ENCODE data around the gene ODF4. TPM values are rescaled to one million over a fixed set of nuclear protein-coding genes. Genes with fewer than 3 reads are reported as not detected.

ODF4 gene
- total RNA-seq, 1 donor from 2014 or later: not detected

GRCh38 chr17:8312726-8313600 lies 26.7 kb upstream of the ODF4 start:
- H3K4me1 ChIP-seq: no peaks in the 10 kb centered on the region
- no peaks in the 10 kb centered on the region for H3K36me3 ChIP-seq
- H3K27ac ChIP-seq: no peak overlapping the region
- no peaks in the 10 kb centered on the region for H3K9me3 ChIP-seq
- no peak overlapping the region for H3K4me3 ChIP-seq
- intact Hi-C loops (cut with DNase I): no loop called here
- TF ChIP-seq, protein P1, sequence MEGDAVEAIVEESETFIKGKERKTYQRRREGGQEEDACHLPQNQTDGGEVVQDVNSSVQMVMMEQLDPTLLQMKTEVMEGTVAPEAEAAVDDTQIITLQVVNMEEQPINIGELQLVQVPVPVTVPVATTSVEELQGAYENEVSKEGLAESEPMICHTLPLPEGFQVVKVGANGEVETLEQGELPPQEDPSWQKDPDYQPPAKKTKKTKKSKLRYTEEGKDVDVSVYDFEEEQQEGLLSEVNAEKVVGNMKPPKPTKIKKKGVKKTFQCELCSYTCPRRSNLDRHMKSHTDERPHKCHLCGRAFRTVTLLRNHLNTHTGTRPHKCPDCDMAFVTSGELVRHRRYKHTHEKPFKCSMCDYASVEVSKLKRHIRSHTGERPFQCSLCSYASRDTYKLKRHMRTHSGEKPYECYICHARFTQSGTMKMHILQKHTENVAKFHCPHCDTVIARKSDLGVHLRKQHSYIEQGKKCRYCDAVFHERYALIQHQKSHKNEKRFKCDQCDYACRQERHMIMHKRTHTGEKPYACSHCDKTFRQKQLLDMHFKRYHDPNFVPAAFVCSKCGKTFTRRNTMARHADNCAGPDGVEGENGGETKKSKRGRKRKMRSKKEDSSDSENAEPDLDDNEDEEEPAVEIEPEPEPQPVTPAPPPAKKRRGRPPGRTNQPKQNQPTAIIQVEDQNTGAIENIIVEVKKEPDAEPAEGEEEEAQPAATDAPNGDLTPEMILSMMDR (IDR thresholded peaks at IDR 0.05): no peak
- H3K27me3 ChIP-seq: no peaks in the 10 kb centered on the region
- no peak for DNase-seq (ENCODE audit: low spot score in 2 of 2)

DNA sequence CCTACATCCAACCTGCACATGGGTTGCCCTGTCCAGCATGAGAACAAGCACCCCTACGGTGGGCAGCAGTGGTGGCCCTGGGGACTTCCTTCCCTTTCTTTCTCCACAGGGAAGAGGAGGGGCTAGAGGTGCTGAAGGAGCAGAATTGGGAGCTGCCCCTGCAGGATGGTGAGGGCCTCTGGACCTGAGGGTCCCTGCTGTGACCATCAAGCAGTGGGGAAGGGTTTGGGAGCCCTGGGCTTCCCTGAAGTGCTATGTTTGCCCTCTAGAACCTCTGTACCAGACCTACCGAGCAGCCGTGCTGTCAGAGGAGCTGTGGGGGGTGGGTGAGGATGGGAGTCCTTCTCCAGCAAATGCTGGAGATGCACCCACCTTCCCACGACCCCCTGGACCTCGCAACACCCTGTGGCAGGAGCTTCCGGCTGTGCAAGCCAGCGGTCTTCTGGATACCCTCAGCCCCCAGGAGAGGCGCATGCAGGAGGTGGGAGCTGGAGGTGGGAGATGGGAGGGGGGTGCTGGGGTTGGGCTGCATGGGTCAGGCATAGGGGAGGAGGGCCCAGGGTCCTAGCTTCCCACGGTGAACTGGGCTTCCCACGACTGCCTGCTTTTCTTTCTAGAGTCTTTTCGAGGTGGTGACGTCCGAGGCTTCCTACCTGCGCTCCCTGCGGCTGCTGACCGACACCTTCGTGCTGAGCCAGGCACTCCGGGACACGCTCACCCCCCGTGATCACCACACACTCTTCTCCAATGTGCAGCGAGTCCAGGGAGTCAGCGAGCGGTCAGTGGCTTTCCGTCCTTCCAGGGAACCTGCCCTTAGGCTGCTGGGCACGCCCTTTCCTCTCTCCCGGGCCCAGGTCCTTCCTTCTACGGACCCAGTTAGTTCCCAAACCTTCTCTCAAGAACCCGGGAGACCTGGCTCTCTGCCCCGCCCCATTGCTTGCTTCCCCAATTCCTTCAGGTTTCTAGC lies 24.6 kb upstream of the ODF4 start:
- Histone ChIP-seq H3K9me3 (no peaks in the 10 kb centered on the region), H3K4me3 (no peak overlapping the region), H3K36me3 (no peaks in the 10 kb centered on the region), H3K4me1 (no peaks in the 10 kb centered on the region), H3K27me3 (no peaks in the 10 kb centered on the region), H3K27ac (no peak overlapping the region)
- TF ChIP-seq, protein P1 (IDR thresholded peaks at IDR 0.05): no peak
- no peak for DNase-seq (ENCODE audit: low spot score in 2 of 2)
- intact Hi-C loops (cut with DNase I): no loop called here

- no peak for DNase-seq (ENCODE audit: low spot score in 2 of 2)
- TF ChIP-seq, protein P1 (IDR thresholded peaks at IDR 0.05): no peak
- H3K4me1 ChIP-seq: no peaks in the 10 kb centered on the region
- intact Hi-C loops (cut with DNase I): no loop called here
- H3K27ac ChIP-seq: no peak overlapping the region
- H3K36me3 ChIP-seq: no peaks in the 10 kb centered on the region
- no peaks in the 10 kb centered on the region for H3K9me3 ChIP-seq
- no peak overlapping the region for H3K4me3 ChIP-seq
- no peaks in the 10 kb centered on the region for H3K27me3 ChIP-seq
Measured at GRCh38 chr17:8315764-8316217, 23.8 kb upstream of the ODF4 start.

DNA sequence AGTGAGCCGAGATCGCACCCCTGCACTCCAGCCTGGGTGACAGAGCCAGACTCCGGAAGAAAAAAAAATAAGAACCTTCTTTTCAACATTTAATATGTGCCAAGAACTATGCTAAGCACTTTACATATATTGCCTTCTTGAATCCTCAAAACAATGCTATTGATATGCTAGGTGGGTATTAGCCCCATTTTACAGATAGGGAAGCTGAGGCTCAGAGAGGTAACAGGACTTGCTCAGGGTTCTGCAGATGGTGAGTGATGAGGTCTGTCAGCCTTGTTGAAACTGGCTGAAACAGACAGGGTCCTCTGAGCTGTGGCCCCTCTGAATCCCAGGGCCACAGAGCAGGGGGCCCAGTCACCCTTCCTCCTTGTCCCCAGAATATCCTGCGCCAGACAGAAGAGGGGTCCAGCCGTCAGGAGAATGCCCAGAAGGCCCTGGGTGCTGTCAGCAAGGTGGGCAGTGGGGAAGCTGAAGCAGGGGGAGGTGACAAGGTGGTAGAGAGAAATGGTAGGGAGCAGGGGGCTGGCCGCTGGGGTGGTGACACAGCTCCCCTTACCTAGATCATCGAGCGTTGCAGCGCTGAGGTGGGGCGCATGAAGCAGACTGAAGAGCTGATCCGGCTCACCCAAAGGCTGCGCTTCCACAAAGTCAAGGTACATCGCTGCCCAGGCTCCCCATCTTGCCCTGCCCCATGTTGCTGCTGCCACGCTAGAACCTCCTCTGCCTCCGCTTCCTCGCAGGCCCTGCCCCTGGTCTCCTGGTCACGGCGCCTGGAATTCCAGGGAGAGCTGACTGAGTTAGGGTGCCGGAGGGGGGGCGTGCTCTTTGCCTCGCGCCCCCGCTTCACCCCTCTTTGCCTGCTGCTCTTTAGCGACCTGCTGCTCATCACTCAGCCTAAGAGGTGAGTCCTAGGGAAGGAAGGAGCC lies 21.4 kb upstream of the ODF4 start:
- TF ChIP-seq, protein P1 (IDR thresholded peaks at IDR 0.05): no peak
- H3K27me3 ChIP-seq: no peaks in the 10 kb centered on the region
- no peak for DNase-seq (ENCODE audit: low spot score in 2 of 2)
- H3K9me3 ChIP-seq: no peaks in the 10 kb centered on the region
- H3K27ac ChIP-seq: no peak overlapping the region
- H3K36me3 ChIP-seq: no peaks in the 10 kb centered on the region
- no peaks in the 10 kb centered on the region for H3K4me1 ChIP-seq
- H3K4me3 ChIP-seq: no peak overlapping the region
- intact Hi-C loops (cut with DNase I): no loop called here

- H3K36me3 ChIP-seq: no peaks in the 10 kb centered on the region
- H3K27ac ChIP-seq: no peak overlapping the region
- no peaks in the 10 kb centered on the region for H3K9me3 ChIP-seq
- intact Hi-C loops (cut with DNase I): no loop called here
- TF ChIP-seq, protein P1 (IDR thresholded peaks at IDR 0.05): no peak
- H3K4me3 ChIP-seq: no peak overlapping the region
- no peak for DNase-seq (ENCODE audit: low spot score in 2 of 2)
- no peaks in the 10 kb centered on the region for H3K27me3 ChIP-seq
- H3K4me1 ChIP-seq: no peaks in the 10 kb centered on the region
Measured at GRCh38 chr17:8320262-8320661, 19.4 kb upstream of the ODF4 start.
